ENCODE data around the gene QSOX2. TPM values are rescaled to one million over a fixed set of nuclear protein-coding genes. Genes with fewer than 3 reads are reported as not detected.

Gene QSOX2
- total and polyA plus RNA-seq, 4 donors = 0.79 to 12.7 (median 4.3) TPM

GRCh38 chr9:136231478-136232297, 13.9 kb downstream of the QSOX2 start:
- TF ChIP-seq YY1 (IDR thresholded peaks at IDR 0.05) = no peak
- TF ChIP-seq GABPA (IDR thresholded peaks at IDR 0.05 in 1 of 2, conservative IDR thresholded peaks at IDR 0.05 in 1 of 2) = no peak
- no peak for TF ChIP-seq RAD21 (IDR thresholded peaks at IDR 0.05)
- no peak for TF ChIP-seq TAF1 (conservative IDR thresholded peaks at IDR 0.05)
- no peak for TF ChIP-seq FOXA2 (IDR thresholded peaks at IDR 0.05)
- no peak for TF ChIP-seq CTCF (IDR thresholded peaks at IDR 0.05; ENCODE audit: low read depth, low read length, missing input control)
- no peak for TF ChIP-seq FOXA1 (IDR thresholded peaks at IDR 0.05)
- no peak for TF ChIP-seq ATF3 (IDR thresholded peaks at IDR 0.05)
- no peak for DNase-seq (ENCODE audit: low spot score)
- H3K36me3 ChIP-seq (ENCODE audit: control insufficient read depth in 4 of 4, insufficient read depth in 3 of 4, low read depth in 1 of 4, low read length in 3 of 4) = peaks cover 0 to 5% (median under 1%) of the 10 kb centered on the region in 4 donors
- H3K4me1 ChIP-seq (ENCODE audit: control insufficient read depth in 4 of 4, insufficient read depth in 4 of 4, low read length in 3 of 4) = peaks cover 8 to 20% (median 11%) of the 10 kb centered on the region in 4 donors
- no peak overlapping the region for H3K9ac ChIP-seq (ENCODE audit: low read depth in 1 of 2, low read length in 2 of 2)
- no peaks in the 10 kb centered on the region for H3K9me3 ChIP-seq (ENCODE audit: control insufficient read depth in 4 of 4, low read length in 3 of 4)
- H3K27ac ChIP-seq (ENCODE audit: low read depth in 1 of 2, low read length in 2 of 2) = peak overlapping the region; percentile 77 to 81
- no peak overlapping the region for H3K4me3 ChIP-seq (ENCODE audit: low read depth in 1 of 3, low read length in 3 of 3)
- H3K27me3 ChIP-seq (ENCODE audit: control insufficient read depth in 4 of 4, insufficient read depth in 4 of 4, low read length in 3 of 4) = no peaks in the 10 kb centered on the region
- WGBS = 81% methylated on average over 31 of the region's 31 CpGs

GRCh38 chr9:136230773-136231172, 14.8 kb downstream of the QSOX2 start:
- no peak for DNase-seq (ENCODE audit: low spot score)
- Histone ChIP-seq H3K9ac (ENCODE audit: low read depth in 1 of 2, low read length in 2 of 2) (peak overlapping the region in 1 of 2 donors; percentile 0), H3K4me1 (ENCODE audit: control insufficient read depth in 4 of 4, insufficient read depth in 4 of 4, low read length in 3 of 4) (peaks cover 8 to 20% (median 11%) of the 10 kb centered on the region in 4 donors), H3K4me3 (ENCODE audit: low read depth in 1 of 3, low read length in 3 of 3) (no peak overlapping the region), H3K36me3 (ENCODE audit: control insufficient read depth in 4 of 4, insufficient read depth in 3 of 4, low read depth in 1 of 4, low read length in 3 of 4) (peaks cover 0 to 4% (median 0%) of the 10 kb centered on the region in 4 donors), H3K9me3 (ENCODE audit: control insufficient read depth in 4 of 4, low read length in 3 of 4) (no peaks in the 10 kb centered on the region), H3K27ac (ENCODE audit: low read depth in 1 of 2, low read length in 2 of 2) (peak overlapping the region; percentile 77 to 81), H3K27me3 (ENCODE audit: control insufficient read depth in 4 of 4, insufficient read depth in 4 of 4, low read length in 3 of 4) (no peaks in the 10 kb centered on the region)
- TF ChIP-seq SP1 (IDR thresholded peaks at IDR 0.05) (peak; percentile 92), GABPA (IDR thresholded peaks at IDR 0.05 in 1 of 2, conservative IDR thresholded peaks at IDR 0.05 in 1 of 2) (peak in 1 of 2 donors; percentile 70), JUND (IDR thresholded peaks at IDR 0.05) (peak in 1 of 2 donors; percentile 42), TAF1 (conservative IDR thresholded peaks at IDR 0.05) (no peak), MAX (IDR thresholded peaks at IDR 0.05) (no peak), HNF4A (conservative IDR thresholded peaks at IDR 0.05) (peak; percentile 70 to 90), NR2F2 (IDR thresholded peaks at IDR 0.05) (no peak), REST (IDR thresholded peaks at IDR 0.05) (peak; percentile 79), YY1 (IDR thresholded peaks at IDR 0.05) (peak; percentile 82), CTCF (IDR thresholded peaks at IDR 0.05; ENCODE audit: low read depth, low read length, missing input control) (no peak), EGR1 (IDR thresholded peaks at IDR 0.05; ENCODE audit: low read depth in 2 of 2) (peak in 1 of 2 donors; percentile 87), RXRA (IDR thresholded peaks at IDR 0.05) (peak; percentile 97 to 99), ZBTB33 (IDR thresholded peaks at IDR 0.05) (no peak), HNF4G (IDR thresholded peaks at IDR 0.05) (no peak), ATF3 (IDR thresholded peaks at IDR 0.05) (no peak), RAD21 (IDR thresholded peaks at IDR 0.05) (no peak), FOXA1 (IDR thresholded peaks at IDR 0.05) (peak; percentile 6), FOXA2 (IDR thresholded peaks at IDR 0.05) (peak; percentile 77)
- 37% methylated on average over 9 of the region's 9 CpGs for WGBS

All from liver (tissue), 9 donors.